Measurements from ENCODE around the gene TMEM223.
"Not testable (repeated sequence)": the region's sequence is repeated elsewhere in the genome, so short reads cannot be mapped to it uniquely, and the experiment has no call there.

TMEM223 gene, protein sequence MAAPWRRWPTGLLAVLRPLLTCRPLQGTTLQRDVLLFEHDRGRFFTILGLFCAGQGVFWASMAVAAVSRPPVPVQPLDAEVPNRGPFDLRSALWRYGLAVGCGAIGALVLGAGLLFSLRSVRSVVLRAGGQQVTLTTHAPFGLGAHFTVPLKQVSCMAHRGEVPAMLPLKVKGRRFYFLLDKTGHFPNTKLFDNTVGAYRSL

DNA sequence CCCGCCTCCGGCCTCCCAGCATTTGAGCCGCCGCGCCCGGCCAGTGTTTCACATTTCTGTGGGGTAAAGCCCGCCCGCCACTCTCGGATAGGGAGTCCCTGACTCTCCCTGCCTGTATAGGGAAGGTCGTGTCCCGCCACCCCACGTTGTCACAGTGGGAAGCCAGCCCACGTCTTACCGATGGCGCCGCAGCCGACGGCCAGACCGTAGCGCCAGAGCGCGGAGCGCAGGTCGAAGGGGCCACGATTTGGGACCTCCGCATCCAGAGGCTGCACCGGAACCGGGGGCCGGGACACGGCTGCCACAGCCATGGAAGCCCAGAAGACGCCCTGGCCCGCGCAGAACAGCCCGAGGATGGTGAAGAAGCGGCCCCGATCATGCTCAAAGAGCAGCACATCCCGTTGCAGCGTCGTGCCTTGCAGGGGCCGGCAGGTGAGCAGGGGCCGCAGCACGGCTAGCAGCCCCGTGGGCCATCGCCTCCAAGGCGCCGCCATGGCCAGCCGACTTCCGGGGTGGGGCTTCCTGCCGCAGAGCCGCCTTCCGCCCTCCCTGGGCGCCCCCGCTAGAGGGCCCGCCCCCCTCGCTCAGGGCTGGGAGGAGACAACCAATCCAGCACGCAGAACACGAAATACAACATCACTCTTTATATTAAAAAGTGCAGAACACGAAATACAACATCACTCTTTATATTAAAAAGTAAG lies at the start of gene TMEM223:
Gene TMEM223 (minus strand): TSS at position 506 of the 701 bp plus-strand sequence. CDS start 12 bp downstream, at position 494.
- Histone ChIP-seq H3K27ac (ENCODE audit: low read depth, low read length) (peak within 1 kb of the TSS; percentile 82), H3K36me3 (ENCODE audit: control insufficient read depth, insufficient read depth, low read length) (peaks cover 35% of the 10 kb centered on the region), H3K4me3 (ENCODE audit: low read length) (peak within 1 kb of the TSS; percentile 97), H3K9ac (ENCODE audit: low read length) (peak within 1 kb of the TSS; percentile 83), H3K4me1 (ENCODE audit: control insufficient read depth, insufficient read depth, low read length) (peaks cover 9% of the 10 kb centered on the region), H3K27me3 (ENCODE audit: control insufficient read depth, insufficient read depth, low read length) (no peaks in the 10 kb centered on the region)

DNA sequence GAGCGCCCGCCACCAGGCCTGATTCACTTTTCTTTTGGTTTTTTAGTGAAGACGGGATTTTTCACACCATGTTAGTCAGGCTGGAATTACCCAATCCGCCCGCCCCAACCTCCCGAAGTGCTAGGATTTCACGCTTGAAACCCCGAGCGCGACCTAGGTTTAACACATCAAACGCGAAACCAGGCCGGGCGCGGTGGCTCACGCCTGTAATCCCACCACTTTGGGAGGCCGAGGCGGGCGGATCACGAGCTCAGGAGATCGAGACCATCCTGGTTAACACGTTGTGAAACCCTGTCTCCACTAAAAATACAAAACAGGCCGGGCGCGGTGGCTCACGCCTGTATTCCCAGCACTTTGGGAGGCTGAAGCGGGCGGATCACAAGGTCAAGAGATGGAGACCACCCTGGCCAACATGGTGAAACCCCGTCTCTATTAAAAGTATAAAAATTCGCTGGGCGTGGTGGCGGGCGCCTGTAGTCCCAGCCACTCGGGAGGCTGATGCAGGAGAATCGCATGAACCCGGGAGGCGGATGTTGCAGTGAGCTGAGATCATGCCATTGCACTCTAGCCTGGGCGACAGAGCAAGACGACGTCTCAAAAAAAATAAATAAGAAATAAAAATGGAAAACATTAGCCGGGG lies 49.0 kb upstream of the TMEM223 start:
- H3K36me3 ChIP-seq (ENCODE audit: control insufficient read depth, insufficient read depth, low read length): not testable (repeated sequence)
- H3K4me1 ChIP-seq (ENCODE audit: control insufficient read depth, insufficient read depth, low read length): peaks cover 12% of the 10 kb centered on the region

DNA sequence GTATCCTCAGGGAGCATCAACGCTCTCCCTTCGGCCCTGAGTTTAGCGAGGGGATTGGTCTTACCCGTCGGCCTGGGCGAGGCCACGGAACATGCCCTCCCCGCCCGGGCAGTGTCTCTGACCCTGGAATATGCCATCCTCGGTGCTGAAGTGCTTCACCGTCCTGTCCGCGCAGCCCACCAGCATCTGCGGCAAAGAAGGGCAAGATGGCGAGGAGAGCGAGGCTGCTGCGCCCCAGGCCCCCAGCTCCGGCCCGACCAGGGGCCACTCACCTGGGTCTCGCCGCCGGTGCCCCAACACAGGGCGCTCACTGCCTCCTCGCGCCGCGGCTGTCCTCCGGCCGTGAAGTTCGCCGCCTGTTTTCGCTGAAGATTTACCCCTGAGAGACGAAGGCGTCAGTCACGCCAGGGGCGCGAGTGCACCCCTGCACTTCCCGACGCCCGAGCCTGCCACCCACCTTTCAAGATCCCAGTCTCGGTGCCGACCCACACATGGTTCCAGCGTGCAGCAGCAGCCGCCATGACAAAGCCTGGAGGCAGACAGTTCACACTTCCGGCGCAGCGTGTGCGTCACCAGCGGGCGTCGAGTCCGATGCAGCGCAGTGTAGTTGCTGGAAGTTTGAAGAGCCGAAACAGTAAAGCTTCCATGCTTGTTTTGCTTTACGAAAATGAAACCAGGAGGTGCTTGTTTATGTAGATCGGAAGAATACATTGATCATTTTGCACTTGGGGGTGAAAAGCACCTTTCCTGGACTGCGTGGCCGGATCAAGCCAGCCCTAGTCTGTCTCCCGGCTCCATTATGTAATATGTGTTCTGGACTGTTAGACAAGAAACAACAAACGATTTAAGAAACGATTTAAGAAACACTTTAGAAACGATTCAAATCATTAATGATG lies 47.5 kb upstream of the TMEM223 start, which contains the start of gene WDR74:
Gene WDR74 (minus strand): TSS at position 541 of the 896 bp plus-strand sequence. CDS start 20 bp downstream, at position 521.
- Histone ChIP-seq H3K9ac (ENCODE audit: low read length) (peak within 1 kb of the TSS; percentile 77), H3K36me3 (ENCODE audit: control insufficient read depth, insufficient read depth, low read length) (peaks cover 9% of the 10 kb centered on the region), H3K4me3 (ENCODE audit: low read length) (peak within 1 kb of the TSS; percentile 96), H3K27ac (ENCODE audit: low read depth, low read length) (peak within 1 kb of the TSS; percentile 100), H3K27me3 (ENCODE audit: control insufficient read depth, insufficient read depth, low read length) (no peaks in the 10 kb centered on the region), H3K4me1 (ENCODE audit: control insufficient read depth, insufficient read depth, low read length) (peaks cover 12% of the 10 kb centered on the region)

More for the DNA sequence above, 49.0 kb upstream of the TMEM223 start:
- not testable (repeated sequence) for H3K27me3 ChIP-seq (ENCODE audit: control insufficient read depth, insufficient read depth, low read length)
- Histone ChIP-seq H3K9ac (ENCODE audit: low read length) (peak overlapping the region; percentile 77), H3K27ac (ENCODE audit: low read depth, low read length) (peak overlapping the region; percentile 100), H3K4me3 (ENCODE audit: low read length) (peak overlapping the region; percentile 96)

DNA sequence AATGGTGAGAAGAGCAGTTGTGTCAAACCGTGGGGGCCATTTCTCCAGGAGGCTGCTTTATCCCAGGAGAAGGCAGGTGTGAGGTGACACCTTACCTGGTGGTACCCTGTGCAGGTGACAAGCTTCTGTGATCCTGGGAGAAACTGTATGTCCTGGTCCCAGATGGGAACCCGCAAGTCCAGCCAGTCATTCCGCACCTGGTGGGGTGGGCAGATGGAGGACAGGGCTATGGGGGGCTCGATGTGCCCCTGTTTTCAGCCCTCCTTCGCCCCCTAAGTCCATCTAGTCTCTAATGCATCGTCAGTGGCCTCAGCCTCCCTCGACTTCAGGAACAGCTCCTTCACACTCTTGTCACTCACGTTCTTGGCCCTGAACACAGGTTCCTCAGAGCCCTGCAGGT lies 43.5 kb upstream of the TMEM223 start:
- Histone ChIP-seq H3K27ac (ENCODE audit: low read depth, low read length) (no peak overlapping the region), H3K27me3 (ENCODE audit: control insufficient read depth, insufficient read depth, low read length) (no peaks in the 10 kb centered on the region), H3K4me1 (ENCODE audit: control insufficient read depth, insufficient read depth, low read length) (peaks cover 9% of the 10 kb centered on the region), H3K36me3 (ENCODE audit: control insufficient read depth, insufficient read depth, low read length) (peaks cover 9% of the 10 kb centered on the region), H3K4me3 (ENCODE audit: low read length) (no peak overlapping the region), H3K9ac (ENCODE audit: low read length) (no peak overlapping the region)

DNA sequence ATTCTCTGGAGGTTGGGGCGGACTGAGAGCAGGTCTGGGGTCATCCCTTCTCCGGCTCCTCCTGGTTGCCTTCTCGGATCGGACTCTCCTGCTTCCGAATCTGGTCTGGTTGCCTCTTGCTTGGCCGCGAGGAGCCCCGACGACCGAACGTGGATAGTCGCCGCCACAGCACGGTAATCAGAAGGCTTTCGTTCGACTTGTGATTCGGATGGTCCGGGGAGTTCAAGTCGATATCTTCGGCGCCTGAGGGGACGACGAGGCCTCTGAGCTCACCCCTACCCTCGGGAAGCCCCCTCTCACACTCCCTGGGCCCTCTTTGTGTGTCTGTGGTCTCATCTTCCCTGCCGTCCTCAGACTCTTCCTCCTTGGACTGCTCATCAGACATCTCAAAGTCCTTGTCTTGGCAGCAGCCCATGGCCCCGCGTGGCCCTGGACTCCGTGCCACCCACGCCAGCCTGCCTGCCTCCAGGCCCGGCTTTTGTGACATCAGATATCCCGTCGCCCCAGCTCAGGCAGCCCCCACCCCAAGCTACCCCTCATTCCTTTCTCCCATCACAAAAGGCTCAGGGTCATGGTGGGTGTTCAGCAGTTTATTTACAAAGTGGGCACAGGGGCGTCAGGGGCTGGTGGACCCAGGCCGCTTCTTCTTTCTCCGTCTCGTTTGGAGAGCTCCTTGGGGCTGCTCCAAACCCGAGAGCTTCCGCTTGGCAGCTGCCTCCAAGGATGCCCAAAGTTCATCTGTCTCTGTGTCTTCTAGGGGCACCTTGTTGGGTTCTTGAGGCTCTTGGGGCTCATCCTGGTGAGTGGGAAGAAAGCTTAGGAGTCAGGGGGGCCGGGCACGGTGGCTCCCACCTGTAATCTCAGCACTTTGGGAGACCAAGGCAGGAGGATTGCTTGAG lies 40.8 kb upstream of the TMEM223 start, which contains the start of gene TEX54:
Gene TEX54 (minus strand): TSS at position 506 of the 899 bp plus-strand sequence.
- Histone ChIP-seq H3K4me3 (ENCODE audit: low read length) (peak within 1 kb of the TSS; percentile 94), H3K27me3 (ENCODE audit: control insufficient read depth, insufficient read depth, low read length) (no peaks in the 10 kb centered on the region), H3K9ac (ENCODE audit: low read length) (peak within 1 kb of the TSS; percentile 98), H3K36me3 (ENCODE audit: control insufficient read depth, insufficient read depth, low read length) (peaks cover 9% of the 10 kb centered on the region), H3K27ac (ENCODE audit: low read depth, low read length) (peak within 1 kb of the TSS; percentile 98), H3K4me1 (ENCODE audit: control insufficient read depth, insufficient read depth, low read length) (peaks cover 6% of the 10 kb centered on the region)

DNA sequence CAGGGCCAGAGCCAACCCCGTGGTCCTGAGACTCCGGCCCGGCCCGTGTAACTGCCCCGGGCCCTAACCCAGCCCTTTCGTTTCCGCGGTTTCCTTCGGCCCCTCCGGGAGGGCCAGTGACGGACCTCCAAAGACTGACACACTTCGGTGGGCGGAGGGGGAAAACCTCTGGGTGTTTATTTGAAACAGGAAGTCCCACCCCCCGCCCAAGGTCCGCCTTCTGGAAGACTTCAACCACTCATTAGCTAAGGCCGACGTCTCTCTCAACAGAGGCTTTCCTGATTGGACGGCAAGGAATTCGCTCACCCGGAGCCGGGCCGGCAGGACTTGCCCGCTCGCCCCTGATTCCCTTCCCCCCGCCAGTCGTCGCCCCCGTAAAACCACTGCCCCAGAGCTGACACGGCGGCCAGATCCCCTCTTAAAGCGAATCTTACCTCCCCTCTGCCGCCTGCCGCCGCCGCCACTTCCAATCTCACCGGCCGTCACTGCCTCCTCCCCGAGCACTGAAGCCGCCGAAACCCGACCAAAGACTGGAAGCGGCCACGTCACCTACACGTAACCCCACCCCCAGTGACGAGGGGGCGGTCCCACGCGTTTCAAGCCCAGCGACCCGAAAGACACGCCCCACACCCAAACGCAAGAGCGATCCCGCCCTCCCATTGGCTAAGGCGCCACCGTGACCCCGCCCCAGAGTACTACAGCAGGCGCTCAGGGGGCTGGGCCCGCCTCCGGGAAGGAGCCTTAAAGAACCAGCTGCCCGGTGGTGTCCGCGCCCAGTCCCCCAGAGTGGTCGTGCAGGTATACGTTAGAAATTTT lies 39.9 kb upstream of the TMEM223 start, which contains the start of gene STX5:
Gene STX5 (minus strand): TSS at position 532 of the 816 bp plus-strand sequence. CDS start 808 bp downstream, outside the sequence.
- Histone ChIP-seq H3K4me3 (ENCODE audit: low read length) (peak within 1 kb of the TSS; percentile 94), H3K27me3 (ENCODE audit: control insufficient read depth, insufficient read depth, low read length) (no peaks in the 10 kb centered on the region), H3K36me3 (ENCODE audit: control insufficient read depth, insufficient read depth, low read length) (peaks cover 17% of the 10 kb centered on the region), H3K9ac (ENCODE audit: low read length) (peak within 1 kb of the TSS; percentile 98), H3K27ac (ENCODE audit: low read depth, low read length) (peak within 1 kb of the TSS; percentile 98), H3K4me1 (ENCODE audit: control insufficient read depth, insufficient read depth, low read length) (peaks cover 6% of the 10 kb centered on the region)

DNA sequence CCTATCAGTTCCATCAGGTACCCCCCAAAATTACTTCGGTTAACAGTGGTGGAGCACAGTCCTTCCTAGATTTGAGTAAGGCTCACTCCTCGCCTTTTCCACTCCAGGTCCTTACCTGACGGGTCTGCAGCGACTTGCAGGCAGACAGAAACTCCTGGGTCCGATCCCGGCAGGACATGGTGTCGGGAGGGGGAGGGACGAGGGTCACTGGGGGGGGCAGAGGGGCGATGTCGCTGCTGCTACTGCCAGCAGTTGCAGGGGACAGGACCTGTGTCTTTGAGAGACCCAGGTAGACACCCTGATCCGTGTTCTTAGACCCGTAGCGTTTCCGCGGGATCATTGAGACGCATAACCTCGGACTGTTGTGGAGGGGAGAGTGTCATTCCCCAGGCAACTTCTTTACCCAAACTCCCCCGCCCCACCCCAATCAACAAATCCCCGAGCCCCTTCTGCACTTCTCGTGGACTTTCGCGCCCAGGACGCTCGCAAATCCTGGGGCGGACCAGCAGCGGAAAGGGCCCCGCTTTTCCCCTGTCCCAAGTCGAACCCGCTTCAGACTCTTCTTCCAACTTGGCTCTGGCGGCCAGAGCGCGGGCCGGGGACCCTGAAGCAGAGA lies 39.2 kb upstream of the TMEM223 start:
- H3K27ac ChIP-seq (ENCODE audit: low read depth, low read length): peak overlapping the region; percentile 98
- peak overlapping the region; percentile 83 for H3K4me3 ChIP-seq (ENCODE audit: low read length)
- peaks cover 6% of the 10 kb centered on the region for H3K4me1 ChIP-seq (ENCODE audit: control insufficient read depth, insufficient read depth, low read length)
- H3K9ac ChIP-seq (ENCODE audit: low read length): peak overlapping the region; percentile 81
- peaks cover 17% of the 10 kb centered on the region for H3K36me3 ChIP-seq (ENCODE audit: control insufficient read depth, insufficient read depth, low read length)
- no peaks in the 10 kb centered on the region for H3K27me3 ChIP-seq (ENCODE audit: control insufficient read depth, insufficient read depth, low read length)

DNA sequence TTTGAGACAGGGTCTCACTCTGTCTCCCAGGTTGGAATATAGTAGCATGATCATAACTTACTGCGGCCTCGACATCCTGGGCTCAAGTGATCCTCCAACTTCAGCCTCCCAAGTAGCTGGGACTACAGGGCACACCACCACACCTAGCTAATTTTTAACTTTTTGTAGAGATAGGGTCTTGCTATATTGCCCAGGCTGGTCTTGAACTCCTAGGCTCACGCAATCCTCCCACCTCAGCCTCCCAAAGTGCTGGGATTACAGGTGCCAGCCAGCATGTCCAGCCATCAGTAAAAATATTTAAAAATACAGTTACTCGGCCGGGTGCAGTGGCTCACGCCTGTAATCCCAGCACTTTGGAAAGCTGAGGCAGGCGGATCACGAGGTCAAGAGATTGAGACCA lies 36.3 kb upstream of the TMEM223 start:
- peaks cover 32% of the 10 kb centered on the region for H3K36me3 ChIP-seq (ENCODE audit: control insufficient read depth, insufficient read depth, low read length)

DNA sequence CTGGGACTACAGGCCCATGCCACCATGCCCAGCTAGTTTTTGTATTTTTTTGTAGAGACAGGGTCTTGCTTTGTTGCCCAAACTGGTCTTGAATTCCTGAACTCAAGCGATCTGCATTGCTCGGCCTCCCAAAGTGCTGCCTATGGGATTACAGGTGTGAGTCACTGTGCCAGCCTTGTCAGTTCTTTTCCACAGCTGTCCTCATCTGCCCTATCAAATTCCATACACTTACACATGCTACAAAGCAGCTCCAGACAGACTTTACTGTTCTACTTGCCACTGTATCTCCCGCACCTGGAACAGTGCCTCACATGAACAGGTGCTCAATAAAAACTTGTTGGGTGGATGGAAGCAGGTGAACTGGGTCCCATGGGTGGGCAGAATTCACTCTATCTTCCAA lies 31.9 kb upstream of the TMEM223 start:
- peaks cover 38% of the 10 kb centered on the region for H3K36me3 ChIP-seq (ENCODE audit: control insufficient read depth, insufficient read depth, low read length)

More for the DNA sequence above, 36.3 kb upstream of the TMEM223 start:
- not testable (repeated sequence) for H3K4me1 ChIP-seq (ENCODE audit: control insufficient read depth, insufficient read depth, low read length); H3K27ac ChIP-seq (ENCODE audit: low read depth, low read length); H3K4me3 ChIP-seq (ENCODE audit: low read length); H3K27me3 ChIP-seq (ENCODE audit: control insufficient read depth, insufficient read depth, low read length); H3K9ac ChIP-seq (ENCODE audit: low read length)

DNA sequence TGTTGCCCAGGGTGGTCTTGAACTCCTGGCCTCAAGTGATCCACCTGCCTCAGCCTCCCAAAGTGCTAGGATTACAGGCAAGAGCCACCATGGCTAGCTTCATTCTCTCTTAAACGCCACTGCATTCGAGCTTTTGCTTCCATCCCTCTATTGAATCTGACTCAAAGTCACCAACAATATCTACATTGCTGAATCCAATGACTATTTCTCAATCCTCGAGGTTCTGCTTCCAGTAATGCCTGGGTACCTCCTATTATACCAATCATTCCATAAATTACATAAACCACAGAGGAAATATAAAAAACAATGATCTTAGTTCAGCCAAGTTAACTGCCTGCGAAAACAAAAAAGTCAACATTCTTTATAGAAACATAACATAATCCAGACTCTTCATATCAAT lies 25.3 kb upstream of the TMEM223 start:
- Histone ChIP-seq H3K27ac (ENCODE audit: low read depth, low read length) (no peak overlapping the region), H3K27me3 (ENCODE audit: control insufficient read depth, insufficient read depth, low read length) (no peaks in the 10 kb centered on the region), H3K36me3 (ENCODE audit: control insufficient read depth, insufficient read depth, low read length) (peaks cover 2% of the 10 kb centered on the region), H3K4me1 (ENCODE audit: control insufficient read depth, insufficient read depth, low read length) (no peaks in the 10 kb centered on the region), H3K9ac (ENCODE audit: low read length) (no peak overlapping the region), H3K4me3 (ENCODE audit: low read length) (no peak overlapping the region)

More for the DNA sequence above, 31.9 kb upstream of the TMEM223 start:
- Histone ChIP-seq H3K27ac (ENCODE audit: low read depth, low read length) (no peak overlapping the region), H3K4me1 (ENCODE audit: control insufficient read depth, insufficient read depth, low read length) (no peaks in the 10 kb centered on the region), H3K9ac (ENCODE audit: low read length) (no peak overlapping the region), H3K27me3 (ENCODE audit: control insufficient read depth, insufficient read depth, low read length) (no peaks in the 10 kb centered on the region), H3K4me3 (ENCODE audit: low read length) (no peak overlapping the region)
